NCI-H2081 treated with DMSO at 0.1 percent for 48 hours (cell line): ENCODE measurements around the gene IVD.
A peak's percentile ranks its signal among the peaks of the same experiment; 100 is the strongest.

Source experiments
- DNase-seq: peaks from one replicate; lab custom pipeline; 2025; lab: John Stamatoyannopoulos, UW

Gene IVD

GRCh38 chr15:40405501-40406381, at the start of gene IVD:
TSS of gene IVD (plus strand) at chr15:40405795. CDS start at chr15:40405828, 33 bp downstream.
- DNase-seq, result peak; percentile 82

- no peak for DNase-seq
Measured at GRCh38 chr15:40355976-40356585, 49.5 kb upstream of the IVD start.

DNA sequence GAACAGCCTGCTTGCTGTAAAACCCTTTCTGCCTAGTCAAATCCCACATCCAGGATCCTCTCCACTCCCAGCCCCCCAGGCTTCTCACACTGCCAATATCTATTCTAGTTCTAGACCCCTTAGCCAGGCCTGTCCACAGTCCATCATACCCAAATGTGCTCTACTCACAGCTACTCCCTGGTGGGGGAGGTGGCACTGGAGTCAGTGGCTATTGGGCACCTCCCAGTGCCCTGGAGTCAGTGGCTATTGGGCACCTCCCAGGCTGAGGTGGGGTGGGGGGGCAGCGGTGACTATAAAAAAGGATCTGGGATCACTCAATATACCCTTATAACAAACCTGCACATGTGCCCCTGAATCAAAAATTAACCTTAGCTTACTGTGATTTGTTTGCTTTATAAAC, 48.3 kb upstream of the IVD start:
- no peak for DNase-seq

- peak; percentile 20 for DNase-seq
Measured at GRCh38 chr15:40357723-40358470, 47.7 kb upstream of the IVD start, which contains the start of gene DISP2. TSS of gene DISP2 (plus strand) at chr15:40358219. CDS start at chr15:40358322, 103 bp downstream.

- no peak for DNase-seq
Measured at GRCh38 chr15:40358471-40359353, 46.9 kb upstream of the IVD start.

- no peak for DNase-seq
Measured at GRCh38 chr15:40360015-40360414, 45.6 kb upstream of the IVD start.

DNA sequence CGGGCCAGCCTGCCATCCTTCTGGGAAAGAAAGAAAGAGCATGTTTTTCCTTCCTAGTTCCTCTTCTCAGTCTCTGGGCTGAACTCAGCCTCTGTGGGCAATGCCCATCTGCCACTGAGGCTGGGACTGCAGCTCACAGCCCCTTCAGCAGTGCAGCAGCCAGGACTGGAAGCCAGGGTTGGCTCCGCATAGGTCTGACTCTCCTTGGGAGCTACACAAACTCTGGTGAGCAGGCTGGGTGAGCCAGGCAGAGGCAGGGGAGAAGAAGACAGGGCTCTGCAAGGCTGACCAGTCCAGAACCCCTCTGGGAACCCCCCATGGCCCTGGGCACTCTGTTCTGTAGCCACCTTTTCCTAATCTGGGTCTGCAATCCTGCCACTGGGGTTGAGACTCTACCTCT, 44.0 kb upstream of the IVD start:
- no peak for DNase-seq

- DNase-seq, result no peak
Measured at GRCh38 chr15:40363611-40364010, 42.0 kb upstream of the IVD start.

GRCh38 chr15:40364251-40364650, 41.3 kb upstream of the IVD start:
- DNase-seq, result no peak

DNA sequence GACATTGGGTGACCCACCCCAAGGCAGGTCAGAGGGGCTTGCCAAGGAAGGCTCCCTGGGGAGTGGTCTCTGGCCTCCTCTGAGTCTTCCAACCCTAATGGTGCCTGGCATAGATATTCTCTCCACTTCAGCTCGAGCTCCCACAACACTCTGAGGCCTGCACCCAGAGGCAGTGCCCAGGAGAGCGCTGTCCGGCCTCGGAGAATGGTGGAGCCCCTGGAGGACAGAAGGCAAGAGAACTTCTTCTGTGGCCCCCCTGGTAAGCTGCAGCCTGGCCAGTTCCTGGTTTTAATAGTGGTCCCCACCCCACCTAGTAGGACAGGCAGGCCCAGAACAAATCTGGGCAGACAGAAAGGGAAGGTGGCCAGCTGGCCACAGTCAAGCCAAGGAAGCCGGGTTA, 40.6 kb upstream of the IVD start:
- no peak for DNase-seq

GRCh38 chr15:40365624-40366456, 39.8 kb upstream of the IVD start:
- no peak for DNase-seq

GRCh38 chr15:40366457-40367370, 38.9 kb upstream of the IVD start:
- DNase-seq, result no peak

DNA sequence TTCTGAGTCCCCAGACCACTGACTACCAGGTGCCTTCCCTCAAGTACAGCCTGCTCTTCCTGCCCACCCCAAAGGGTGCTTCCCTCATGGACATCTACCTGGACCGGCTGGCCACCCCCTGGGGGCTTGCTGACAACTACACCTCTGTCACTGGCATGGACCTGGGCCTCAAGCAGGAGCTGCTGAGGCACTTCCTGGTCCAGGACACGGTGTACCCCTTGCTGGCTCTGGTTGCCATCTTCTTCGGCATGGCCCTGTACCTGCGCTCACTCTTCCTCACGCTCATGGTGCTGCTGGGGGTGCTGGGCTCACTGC, 38.3 kb upstream of the IVD start:
- DNase-seq, result no peak

DNA sequence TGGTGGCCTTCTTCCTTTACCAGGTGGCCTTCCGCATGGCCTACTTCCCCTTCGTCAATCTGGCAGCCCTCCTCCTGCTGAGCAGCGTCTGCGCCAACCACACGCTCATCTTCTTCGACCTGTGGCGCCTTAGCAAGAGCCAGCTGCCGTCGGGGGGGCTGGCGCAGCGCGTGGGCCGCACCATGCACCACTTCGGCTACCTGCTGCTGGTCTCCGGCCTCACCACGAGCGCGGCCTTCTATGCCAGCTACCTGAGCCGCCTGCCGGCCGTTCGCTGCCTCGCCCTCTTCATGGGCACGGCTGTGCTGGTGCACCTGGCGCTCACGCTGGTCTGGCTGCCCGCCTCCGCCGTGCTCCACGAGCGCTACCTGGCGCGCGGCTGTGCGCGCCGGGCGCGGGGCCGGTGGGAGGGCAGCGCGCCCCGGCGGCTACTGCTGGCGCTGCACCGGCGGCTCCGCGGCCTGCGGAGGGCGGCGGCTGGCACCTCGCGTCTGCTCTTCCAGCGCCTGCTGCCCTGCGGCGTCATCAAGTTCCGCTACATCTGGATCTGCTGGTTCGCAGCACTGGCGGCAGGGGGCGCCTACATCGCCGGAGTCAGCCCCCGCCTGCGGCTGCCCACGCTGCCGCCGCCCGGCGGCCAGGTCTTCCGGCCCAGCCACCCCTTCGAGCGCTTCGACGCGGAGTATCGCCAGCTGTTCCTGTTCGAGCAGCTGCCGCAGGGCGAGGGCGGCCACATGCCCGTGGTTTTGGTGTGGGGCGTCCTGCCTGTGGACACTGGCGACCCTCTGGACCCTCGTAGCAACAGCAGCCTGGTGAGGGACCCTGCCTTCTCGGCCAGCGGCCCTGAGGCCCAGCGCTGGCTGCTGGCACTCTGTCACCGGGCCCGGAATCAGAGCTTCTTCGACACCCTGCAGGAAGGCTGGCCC, 37.6 kb upstream of the IVD start:
- DNase-seq, result no peak

- no peak for DNase-seq
Measured at GRCh38 chr15:40368719-40369473, 36.7 kb upstream of the IVD start.

GRCh38 chr15:40369474-40369869, 36.1 kb upstream of the IVD start:
- DNase-seq, result no peak

GRCh38 chr15:40369971-40370370, 35.6 kb upstream of the IVD start:
- DNase-seq, result no peak

DNA sequence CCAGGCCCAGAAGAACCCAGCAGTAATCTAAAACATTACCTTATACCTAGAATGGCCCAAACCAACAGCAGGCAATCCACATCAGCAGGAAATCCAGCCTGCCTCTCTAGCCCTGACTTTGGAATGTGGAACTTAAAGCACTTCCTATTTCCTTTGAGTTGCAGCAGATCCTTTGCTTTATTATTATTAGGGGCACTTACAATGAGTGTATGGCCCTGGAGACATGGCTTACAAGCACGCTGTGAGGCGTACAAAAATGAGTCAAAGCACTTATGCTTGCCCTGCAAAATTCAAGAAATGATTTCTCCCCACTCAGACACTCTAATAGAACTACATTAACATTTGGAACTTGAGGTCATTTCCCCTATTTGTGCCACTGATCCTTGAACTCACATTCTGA, 32.6 kb upstream of the IVD start:
- no peak for DNase-seq
